ENCODE measurements around the gene RNF121.
A peak's percentile ranks its signal among the peaks of the same experiment; 100 is the strongest.

RNF121 gene

DNA sequence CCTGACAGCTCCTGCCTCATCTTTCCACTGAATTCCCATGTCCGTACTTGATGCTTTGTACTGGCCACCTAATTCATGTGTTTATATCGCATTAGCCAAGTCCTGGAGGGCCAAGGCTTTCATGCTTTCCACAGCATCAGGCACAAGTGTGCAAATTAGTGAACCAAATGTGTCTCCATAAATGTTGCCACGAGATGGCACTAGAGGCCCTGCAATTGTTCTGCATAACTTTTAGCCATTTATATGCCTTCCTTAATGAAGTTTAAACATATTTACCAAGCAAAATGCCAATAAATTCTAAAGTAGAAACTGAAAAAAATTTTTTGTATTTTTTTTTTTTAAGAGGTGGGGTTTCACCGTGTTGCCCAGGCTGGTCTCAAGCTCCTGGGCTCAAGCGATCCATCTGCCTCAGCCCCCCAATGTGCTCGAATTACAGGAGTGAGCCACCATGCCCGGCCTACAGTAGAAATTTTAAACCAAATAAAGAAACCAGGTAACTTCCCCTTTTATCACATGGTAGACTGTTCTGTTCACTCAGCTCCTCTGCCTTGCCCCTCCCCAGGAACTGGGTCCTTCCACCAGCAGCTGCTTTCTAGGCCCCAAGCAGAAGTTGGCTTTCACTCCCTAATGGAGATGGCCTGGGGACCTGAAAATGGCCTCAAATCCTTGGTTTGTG is 49.0 kb downstream of the RNF121 start:
- TF ChIP-seq CTCF (conservative IDR thresholded peaks at IDR 0.05; ENCODE audit: low read depth, low read length): peak; percentile 76
- peak; percentile 70 for DNase-seq (ENCODE audit: low read depth)
- H3K4me3 ChIP-seq (ENCODE audit: low read depth, low read length): no peak overlapping the region

DNA sequence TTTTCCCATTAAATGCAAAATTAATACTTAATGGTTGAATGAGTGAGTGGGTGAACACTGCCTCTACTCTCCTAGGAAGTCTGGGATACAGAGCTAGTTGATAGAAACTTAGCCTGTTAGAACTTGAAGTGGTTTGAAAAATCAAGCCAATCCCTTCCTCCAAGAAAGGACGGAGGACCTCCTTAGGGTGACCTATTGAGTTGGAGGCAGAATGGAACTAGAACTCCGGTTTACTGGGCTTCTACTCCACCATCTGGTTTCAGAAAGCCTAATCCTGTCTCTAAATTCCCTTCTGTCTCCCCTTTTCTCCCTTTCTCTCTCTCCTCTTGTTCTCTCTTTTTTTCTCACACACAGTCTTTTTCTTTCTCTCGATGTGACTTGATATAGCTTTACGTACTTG is 50.2 kb downstream of the RNF121 start:
- H3K4me3 ChIP-seq (ENCODE audit: low read depth, low read length): no peak overlapping the region
- no peak for TF ChIP-seq CTCF (conservative IDR thresholded peaks at IDR 0.05; ENCODE audit: low read depth, low read length)
- no peak for DNase-seq (ENCODE audit: low read depth)

DNA sequence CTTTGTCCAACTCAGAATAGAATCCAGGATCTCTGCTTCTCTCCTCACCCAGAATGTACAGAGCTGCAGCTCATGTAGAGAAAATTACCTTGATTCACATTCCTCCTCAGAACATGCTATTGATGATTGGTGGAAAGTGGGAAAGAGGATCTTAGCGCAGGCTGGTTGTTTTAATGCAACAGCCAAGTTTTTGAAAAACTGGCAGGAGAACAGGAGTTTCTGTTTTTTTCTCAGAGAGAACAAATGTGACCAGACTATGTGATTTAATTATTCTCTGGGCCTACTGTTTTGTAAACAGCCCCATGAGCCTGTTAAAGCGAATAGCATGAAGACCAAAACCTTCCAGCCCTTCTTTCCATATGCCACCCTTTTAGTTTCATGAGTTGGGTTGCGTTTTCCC is 50.8 kb downstream of the RNF121 start:
- DNase-seq (ENCODE audit: low read depth): no peak

DNA sequence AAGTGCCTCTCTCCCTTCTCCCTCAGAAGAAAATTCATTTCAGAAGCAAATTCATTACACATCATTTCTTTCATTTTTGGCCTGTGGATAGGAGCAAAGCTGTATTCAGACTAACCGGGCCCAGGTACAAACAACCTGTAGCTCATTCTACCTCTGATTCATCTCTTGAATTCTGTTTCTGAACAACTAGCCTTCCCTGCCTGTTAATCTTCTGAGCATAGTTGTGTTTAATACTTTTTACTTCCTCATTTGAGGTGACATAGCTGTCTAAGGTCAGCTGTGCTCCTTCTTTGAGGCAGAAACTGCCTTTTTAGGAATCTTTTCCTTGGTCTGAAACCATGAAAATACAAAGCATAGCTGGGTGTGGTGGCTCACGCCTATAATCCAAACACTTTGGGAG is 57.3 kb downstream of the RNF121 start:
- no peak for DNase-seq (ENCODE audit: low read depth)
- no peak for TF ChIP-seq CTCF (conservative IDR thresholded peaks at IDR 0.05; ENCODE audit: low read depth, low read length)
- H3K4me3 ChIP-seq (ENCODE audit: low read depth, low read length): no peak overlapping the region

More for the DNA sequence above, 50.8 kb downstream of the RNF121 start:
- no peak for TF ChIP-seq CTCF (conservative IDR thresholded peaks at IDR 0.05; ENCODE audit: low read depth, low read length)
- H3K4me3 ChIP-seq (ENCODE audit: low read depth, low read length): no peak overlapping the region

- DNase-seq (ENCODE audit: low read depth): no peak
- TF ChIP-seq CTCF (conservative IDR thresholded peaks at IDR 0.05; ENCODE audit: low read depth, low read length): no peak
- H3K4me3 ChIP-seq (ENCODE audit: low read depth, low read length): no peak overlapping the region
Observed at GRCh38 chr11:71987521-71987920, 58.7 kb downstream of the RNF121 start.

DNA sequence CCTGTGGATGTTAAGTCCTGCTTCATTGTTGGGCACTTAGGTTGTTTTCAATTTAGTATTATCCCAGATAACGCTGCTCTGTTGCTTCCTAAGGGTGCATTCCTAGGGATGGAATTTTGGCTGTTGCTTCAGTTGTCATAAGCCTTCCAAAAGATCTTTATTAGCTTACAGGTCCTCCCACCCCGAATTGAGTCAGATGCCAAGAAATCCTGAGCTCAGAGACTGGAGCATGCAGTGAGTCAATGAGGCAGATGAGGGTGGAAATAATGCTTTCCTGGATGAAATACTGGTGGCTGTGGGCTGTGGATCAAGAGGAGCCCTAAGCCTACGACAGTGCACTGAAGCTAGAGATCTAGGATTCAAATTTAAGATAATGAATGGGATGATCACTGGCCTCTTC is 59.2 kb downstream of the RNF121 start:
- peak; percentile 57 for DNase-seq (ENCODE audit: low read depth)
- H3K4me3 ChIP-seq (ENCODE audit: low read depth, low read length): no peak overlapping the region
- no peak for TF ChIP-seq CTCF (conservative IDR thresholded peaks at IDR 0.05; ENCODE audit: low read depth, low read length)

- TF ChIP-seq CTCF (conservative IDR thresholded peaks at IDR 0.05; ENCODE audit: low read depth, low read length): no peak
- no peak overlapping the region for H3K4me3 ChIP-seq (ENCODE audit: low read depth, low read length)
- no peak for DNase-seq (ENCODE audit: low read depth)
Observed at GRCh38 chr11:71990701-71991100, 61.9 kb downstream of the RNF121 start.
